Peyer's patch (tissue), 4 donors: ENCODE measurements around the gene CRB2. TPM values are rescaled to one million over a fixed set of nuclear protein-coding genes. Genes with fewer than 3 reads are reported as not detected.
A peak's percentile ranks its signal among the peaks of the same experiment; 100 is the strongest.

ENCODE experiments used
- DNase-seq, 3 donors: peaks; one replicate each; pipeline ENCODE4 v3.0.0-alpha.2; 2017 to 2019
- H3K27ac ChIP-seq, 4 donors: fragments of 200-600 bp; sonication (generic); one replicate each; pipeline ENCODE4 v1.5.1; 2016 to 2019
- H3K27me3 ChIP-seq, 2 donors: fragments of 200-600 bp; sonication (generic); one replicate each; pipeline ENCODE4 v1.5.1; 2019
- H3K36me3 ChIP-seq, 3 donors: fragments of 200-600 bp; sonication (generic); one replicate each; pipeline ENCODE4 v1.5.1; 2016 to 2019
- H3K4me1 ChIP-seq, 4 donors: fragments of 200-600 bp; sonication (generic); one replicate each; pipeline ENCODE4 v1.5.1; 2016 to 2019
- H3K4me3 ChIP-seq, 4 donors: fragments of 200-600 bp; sonication (generic); 1 replicate in 3 of 4; 2 replicates in 1 of 4; pipeline ENCODE4 v1.5.1; 2016 to 2019; ENCODE audit warnings: mild to moderate bottlenecking in 1 of 4
- H3K9me3 ChIP-seq, 4 donors: fragments of 200-600 bp; sonication (generic); one replicate each; pipeline ENCODE4 v1.5.1; 2016 to 2019; ENCODE audit warnings: mild to moderate bottlenecking in 1 of 4
- CTCF ChIP-seq, 6 experiments: fragments of 450-650 bp in 4 of 6; fragments of 200-600 bp in 2 of 6; sonication (generic) in 1 of 6; IDR thresholded peaks; one replicate each; pipeline ENCODE4 v1.5.1; 2017 to 2019; ENCODE audit warnings: antibody characterized with exemption in 6 of 6, mild to moderate bottlenecking in 3 of 6, moderate library complexity in 1 of 6
- POLR2A ChIP-seq, 2 donors: fragments of 450-650 bp; IDR thresholded peaks; one replicate each; pipeline ENCODE4 v1.5.1; 2017; ENCODE audit warnings: antibody characterized with exemption in 2 of 2, mild to moderate bottlenecking in 2 of 2, moderate library complexity in 2 of 2
- total RNA-seq, 4 donors: library from RNA; depleted of rRNA; stranded (reverse); fragments of >200 nt; gene quantifications; one replicate each; pipeline ENCODE4 v1.1.0, GENCODE V29; 2016

Gene CRB2
- total RNA-seq, 4 donors from 2014 or later, result 0.27 to 0.85 (median 0.83) TPM; not detected in 1

- Histone ChIP-seq H3K36me3 (peaks cover 0 to 24% (median 0%) of the 10 kb centered on the region in 3 donors), H3K9me3 (no peaks in the 10 kb centered on the region), H3K4me1 (no peaks in the 10 kb centered on the region), H3K27ac (no peak overlapping the region), H3K4me3 (no peak overlapping the region), H3K27me3 (no peaks in the 10 kb centered on the region)
- DNase-seq, result no peak
- TF ChIP-seq CTCF (IDR thresholded peaks at IDR 0.05) (no peak), POLR2A (IDR thresholded peaks at IDR 0.05) (no peak)
Measured at GRCh38 chr9:123414204-123414603, 58.2 kb downstream of the CRB2 start.

GRCh38 chr9:123414936-123415930 lies 59.2 kb downstream of the CRB2 start:
- no peaks in the 10 kb centered on the region for H3K27me3 ChIP-seq
- H3K4me3 ChIP-seq, result no peak overlapping the region
- peak in 1 of 3 donors; percentile 37 for DNase-seq
- H3K27ac ChIP-seq, result no peak overlapping the region
- H3K4me1 ChIP-seq, result no peaks in the 10 kb centered on the region
- TF ChIP-seq POLR2A (IDR thresholded peaks at IDR 0.05) (no peak), CTCF (IDR thresholded peaks at IDR 0.05) (no peak)
- no peaks in the 10 kb centered on the region for H3K9me3 ChIP-seq
- peaks cover 0 to 34% (median 0%) of the 10 kb centered on the region in 3 donors for H3K36me3 ChIP-seq

- Histone ChIP-seq H3K9me3 (no peaks in the 10 kb centered on the region), H3K4me1 (no peaks in the 10 kb centered on the region), H3K27ac (no peak overlapping the region), H3K4me3 (no peak overlapping the region), H3K36me3 (peaks cover 0 to 37% (median 0%) of the 10 kb centered on the region in 3 donors), H3K27me3 (no peaks in the 10 kb centered on the region)
- no peak for TF ChIP-seq POLR2A (IDR thresholded peaks at IDR 0.05)
- no peak for TF ChIP-seq CTCF (IDR thresholded peaks at IDR 0.05)
- peak in 1 of 3 donors; percentile 24 for DNase-seq
Measured at GRCh38 chr9:123416176-123416575, 60.2 kb downstream of the CRB2 start.

GRCh38 chr9:123417289-123418051 lies 61.5 kb downstream of the CRB2 start:
- TF ChIP-seq POLR2A (IDR thresholded peaks at IDR 0.05) (no peak), CTCF (IDR thresholded peaks at IDR 0.05) (no peak)
- H3K9me3 ChIP-seq, result no peaks in the 10 kb centered on the region
- no peak overlapping the region for H3K4me3 ChIP-seq
- no peaks in the 10 kb centered on the region for H3K4me1 ChIP-seq
- H3K27ac ChIP-seq, result no peak overlapping the region
- H3K36me3 ChIP-seq, result peaks cover 0 to 27% (median 0%) of the 10 kb centered on the region in 3 donors
- DNase-seq, result peak in 2 of 3 donors; percentile 0 to 29
- H3K27me3 ChIP-seq, result no peaks in the 10 kb centered on the region

GRCh38 chr9:123418052-123418430 lies 62.0 kb downstream of the CRB2 start:
- H3K27me3 ChIP-seq, result no peaks in the 10 kb centered on the region

More at GRCh38 chr9:123418052-123418430, 62.0 kb downstream of the CRB2 start:
- peak in 2 of 3 donors; percentile 20 to 24 for DNase-seq
- no peak overlapping the region for H3K4me3 ChIP-seq
- H3K9me3 ChIP-seq, result no peaks in the 10 kb centered on the region
- TF ChIP-seq POLR2A (IDR thresholded peaks at IDR 0.05) (no peak), CTCF (IDR thresholded peaks at IDR 0.05) (no peak)
- peaks cover 0 to 32% (median 0%) of the 10 kb centered on the region in 3 donors for H3K36me3 ChIP-seq
- H3K4me1 ChIP-seq, result no peaks in the 10 kb centered on the region
- no peak overlapping the region for H3K27ac ChIP-seq
